GM18526 (cell line): ENCODE results near the gene GABRR3.

Source experiments
- POLR2A ChIP-seq: IDR thresholded peaks from 3 replicates; pipeline ENCODE4 v1.6.1; 2011; ENCODE audit not compliant: insufficient read length; ENCODE audit errors: extremely low read depth

The GABRR3 gene

GRCh38 chr3:98029083-98029482 is 6.0 kb downstream of the GABRR3 start:
- TF ChIP-seq POLR2A: no peak

GRCh38 chr3:98027085-98027446 is 8.0 kb downstream of the GABRR3 start:
- no peak for TF ChIP-seq POLR2A

- TF ChIP-seq POLR2A: no peak
These were observed 8.6 kb downstream of the GABRR3 start for GRCh38 chr3:98026425-98027084.

GRCh38 chr3:98025392-98025945 is 9.6 kb downstream of the GABRR3 start:
- TF ChIP-seq POLR2A: no peak

- no peak for TF ChIP-seq POLR2A
These were observed 11.9 kb downstream of the GABRR3 start for GRCh38 chr3:98022978-98023820.

- TF ChIP-seq POLR2A: no peak
These were observed 13.1 kb downstream of the GABRR3 start for GRCh38 chr3:98021830-98022560.

- no peak for TF ChIP-seq POLR2A
These were observed 14.7 kb downstream of the GABRR3 start for GRCh38 chr3:98020412-98020811.

- TF ChIP-seq POLR2A: no peak
These were observed 16.8 kb downstream of the GABRR3 start for GRCh38 chr3:98018301-98018700.

- no peak for TF ChIP-seq POLR2A
These were observed 20.9 kb downstream of the GABRR3 start for GRCh38 chr3:98014268-98014585.

- TF ChIP-seq POLR2A: no peak
These were observed 21.5 kb downstream of the GABRR3 start for GRCh38 chr3:98013411-98014267.

- no peak for TF ChIP-seq POLR2A
These were observed 22.1 kb downstream of the GABRR3 start for GRCh38 chr3:98012979-98013378.

GRCh38 chr3:98010194-98010882 is 24.8 kb downstream of the GABRR3 start:
- TF ChIP-seq POLR2A: no peak

- TF ChIP-seq POLR2A: no peak
These were observed 26.3 kb downstream of the GABRR3 start for GRCh38 chr3:98008855-98009254.

- no peak for TF ChIP-seq POLR2A
These were observed 29.7 kb downstream of the GABRR3 start for GRCh38 chr3:98005438-98005837.
